Measurements from ENCODE around the gene CELF2. TPM values are rescaled to one million over a fixed set of nuclear protein-coding genes. Genes with fewer than 3 reads are reported as not detected.

The CELF2 gene
- total RNA-seq, 1 donor from 2014 or later: 11.0 TPM

DNA sequence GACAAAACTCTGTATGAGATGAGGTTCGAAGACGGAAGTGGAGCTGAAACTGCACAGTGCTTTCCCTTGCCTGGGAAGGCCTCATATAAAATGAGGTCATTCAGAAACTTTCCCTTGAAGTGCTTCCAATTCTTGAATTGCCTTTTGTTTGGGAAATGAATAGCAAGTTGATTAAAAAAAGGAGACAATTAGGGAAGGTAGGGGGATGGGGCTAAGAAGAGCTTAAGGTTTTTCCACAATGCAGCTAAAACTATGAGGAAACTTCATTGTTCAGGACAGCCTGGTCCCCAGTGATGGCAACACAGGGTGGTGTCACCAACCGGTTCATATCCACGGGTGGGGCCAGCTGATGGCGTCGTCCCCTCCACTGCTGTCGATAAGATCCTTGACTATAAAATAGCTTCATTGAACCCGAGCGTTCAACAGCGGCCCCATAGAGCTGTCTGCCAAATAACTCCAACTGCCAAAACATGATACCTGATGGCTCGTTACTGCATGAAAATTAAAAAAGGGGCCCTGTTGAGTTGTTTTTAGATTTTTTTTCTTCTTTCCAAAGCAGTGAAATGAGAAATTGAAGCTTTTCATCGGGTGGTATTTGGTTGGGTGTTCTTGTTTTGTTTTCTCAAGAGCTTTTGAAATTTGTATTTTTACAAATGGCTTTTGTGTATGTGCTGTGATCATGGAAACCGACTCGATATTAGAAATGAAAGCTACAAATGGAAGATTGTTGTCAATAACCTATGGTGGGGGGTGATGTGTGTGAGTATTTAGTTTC is 2.8 kb upstream of the CELF2 start:
- no peak for DNase-seq (ENCODE audit: low read depth)
- H3K4me3 ChIP-seq (ENCODE audit: low read depth, low read length): no peak overlapping the region
- TF ChIP-seq, protein P1, sequence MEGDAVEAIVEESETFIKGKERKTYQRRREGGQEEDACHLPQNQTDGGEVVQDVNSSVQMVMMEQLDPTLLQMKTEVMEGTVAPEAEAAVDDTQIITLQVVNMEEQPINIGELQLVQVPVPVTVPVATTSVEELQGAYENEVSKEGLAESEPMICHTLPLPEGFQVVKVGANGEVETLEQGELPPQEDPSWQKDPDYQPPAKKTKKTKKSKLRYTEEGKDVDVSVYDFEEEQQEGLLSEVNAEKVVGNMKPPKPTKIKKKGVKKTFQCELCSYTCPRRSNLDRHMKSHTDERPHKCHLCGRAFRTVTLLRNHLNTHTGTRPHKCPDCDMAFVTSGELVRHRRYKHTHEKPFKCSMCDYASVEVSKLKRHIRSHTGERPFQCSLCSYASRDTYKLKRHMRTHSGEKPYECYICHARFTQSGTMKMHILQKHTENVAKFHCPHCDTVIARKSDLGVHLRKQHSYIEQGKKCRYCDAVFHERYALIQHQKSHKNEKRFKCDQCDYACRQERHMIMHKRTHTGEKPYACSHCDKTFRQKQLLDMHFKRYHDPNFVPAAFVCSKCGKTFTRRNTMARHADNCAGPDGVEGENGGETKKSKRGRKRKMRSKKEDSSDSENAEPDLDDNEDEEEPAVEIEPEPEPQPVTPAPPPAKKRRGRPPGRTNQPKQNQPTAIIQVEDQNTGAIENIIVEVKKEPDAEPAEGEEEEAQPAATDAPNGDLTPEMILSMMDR (conservative IDR thresholded peaks at IDR 0.05; ENCODE audit: low read depth, low read length): no peak

DNA sequence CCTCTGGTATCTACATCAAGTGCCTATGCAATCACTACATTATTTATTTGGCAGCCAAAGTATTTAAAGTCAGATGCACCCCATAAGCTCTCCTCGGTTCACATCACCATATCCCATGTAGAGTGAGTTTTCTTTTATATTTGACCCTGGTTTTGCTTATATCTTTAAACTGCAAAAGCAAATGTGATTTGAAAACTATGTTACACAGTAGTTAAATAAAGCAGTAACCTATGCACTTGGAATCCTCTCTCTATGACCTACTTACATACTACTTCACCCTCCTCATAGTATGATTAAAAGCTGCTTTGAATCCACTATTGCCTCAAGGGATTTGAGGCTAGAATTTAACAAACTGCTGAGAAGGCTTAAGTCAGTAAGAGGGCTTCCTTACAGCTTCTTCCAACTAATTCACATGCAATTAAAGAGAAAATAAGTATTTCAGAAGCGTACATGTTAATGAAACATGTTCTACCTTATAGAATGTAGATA is 2.2 kb upstream of the CELF2 start:
- H3K4me3 ChIP-seq (ENCODE audit: low read depth, low read length): no peak overlapping the region
- TF ChIP-seq, protein P1 (conservative IDR thresholded peaks at IDR 0.05; ENCODE audit: low read depth, low read length): no peak
- no peak for DNase-seq (ENCODE audit: low read depth)

DNA sequence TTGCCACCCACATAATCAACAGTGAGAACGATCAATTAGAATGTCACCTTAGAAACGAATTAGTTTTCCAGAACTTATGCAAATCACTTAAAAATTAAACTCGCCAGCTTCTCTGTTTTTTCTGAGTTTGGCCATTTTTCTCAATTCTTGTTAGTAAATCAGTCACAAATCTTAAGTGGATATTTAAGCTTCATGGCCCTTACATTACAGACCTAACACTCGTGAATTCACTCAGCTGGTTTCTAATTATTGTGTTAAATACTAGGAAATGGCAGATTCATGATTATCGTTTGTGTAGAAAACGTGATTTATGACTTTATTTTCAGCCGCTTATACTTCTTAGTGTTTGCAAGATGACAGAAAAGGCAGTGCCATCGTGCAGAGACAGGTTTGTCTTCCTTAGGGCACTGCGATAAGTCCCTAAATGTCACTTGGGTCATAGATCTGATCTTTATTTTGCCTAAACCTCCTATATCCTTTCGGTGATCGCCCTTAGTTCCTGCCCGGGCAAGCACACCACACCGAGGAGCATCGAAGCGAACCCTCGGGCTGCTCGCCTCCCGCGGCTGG is 587 bp upstream of the CELF2 start:
- TF ChIP-seq, protein P1 (conservative IDR thresholded peaks at IDR 0.05; ENCODE audit: low read depth, low read length): no peak
- peak overlapping the region; percentile 61 for H3K4me3 ChIP-seq (ENCODE audit: low read depth, low read length)
- DNase-seq (ENCODE audit: low read depth): no peak

DNA sequence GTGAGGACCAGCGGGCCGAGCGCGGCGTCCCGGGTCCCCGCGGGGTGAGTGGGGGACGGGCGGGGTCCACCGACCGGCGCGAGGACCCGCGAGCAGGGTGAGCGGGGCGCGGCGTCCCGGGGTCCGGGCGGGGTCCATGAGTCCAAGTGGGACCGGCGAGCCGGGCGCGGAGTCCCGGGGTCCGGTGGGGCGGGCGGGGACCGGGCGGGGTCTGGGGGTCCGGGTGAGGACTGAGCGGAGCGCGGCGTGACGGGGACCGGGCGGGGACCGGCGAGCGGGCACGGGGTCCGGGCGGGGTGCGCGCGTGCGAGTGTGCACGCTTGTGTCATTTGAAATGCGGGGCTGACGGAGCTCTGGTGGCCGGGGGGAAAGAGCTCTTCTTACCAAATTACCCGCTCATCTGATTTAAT is 765 bp downstream of the CELF2 start:
- no peak for DNase-seq (ENCODE audit: low read depth)
- H3K4me3 ChIP-seq (ENCODE audit: low read depth, low read length): peak overlapping the region; percentile 61
- TF ChIP-seq, protein P1 (conservative IDR thresholded peaks at IDR 0.05; ENCODE audit: low read depth, low read length): no peak

DNA sequence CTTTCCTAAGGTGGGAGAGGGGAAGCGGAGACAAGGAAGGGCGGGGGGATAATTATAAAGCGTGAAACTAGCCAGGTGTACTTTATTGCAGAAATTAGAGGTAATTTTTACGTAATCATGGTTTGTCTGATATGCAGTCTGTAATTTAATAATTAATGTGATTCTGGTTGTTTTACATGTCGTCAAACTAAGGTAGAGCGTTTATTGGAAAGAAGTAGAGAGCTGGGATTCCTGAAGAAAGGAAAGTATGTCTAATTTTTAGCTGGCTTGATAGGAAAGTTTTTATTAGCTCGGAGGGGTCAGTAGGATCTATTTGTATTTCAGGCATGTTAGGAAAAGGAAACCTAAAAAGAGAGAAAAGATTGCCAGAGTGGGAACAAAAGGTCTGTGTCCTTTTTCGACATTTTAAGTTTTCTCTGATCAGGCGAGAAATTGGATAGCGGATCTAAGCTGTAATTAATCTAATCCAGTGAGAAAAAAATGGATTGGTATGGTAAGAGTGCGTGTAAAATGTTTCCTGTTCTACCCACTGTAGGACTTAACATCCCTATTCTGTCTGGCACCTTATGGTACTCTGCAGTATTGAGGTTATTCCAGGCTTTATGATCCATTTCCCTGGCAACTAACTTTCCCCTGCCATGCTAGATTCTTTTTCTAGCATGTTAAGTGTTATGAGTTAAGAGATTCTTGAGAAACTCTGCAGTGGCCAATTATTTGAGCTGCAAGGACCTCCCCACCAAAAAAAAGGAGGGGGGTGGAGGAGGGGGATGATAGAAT is 1.4 kb downstream of the CELF2 start:
- H3K4me3 ChIP-seq (ENCODE audit: low read depth, low read length): peak overlapping the region; percentile 61
- TF ChIP-seq, protein P1 (conservative IDR thresholded peaks at IDR 0.05; ENCODE audit: low read depth, low read length): no peak
- DNase-seq (ENCODE audit: low read depth): no peak

DNA sequence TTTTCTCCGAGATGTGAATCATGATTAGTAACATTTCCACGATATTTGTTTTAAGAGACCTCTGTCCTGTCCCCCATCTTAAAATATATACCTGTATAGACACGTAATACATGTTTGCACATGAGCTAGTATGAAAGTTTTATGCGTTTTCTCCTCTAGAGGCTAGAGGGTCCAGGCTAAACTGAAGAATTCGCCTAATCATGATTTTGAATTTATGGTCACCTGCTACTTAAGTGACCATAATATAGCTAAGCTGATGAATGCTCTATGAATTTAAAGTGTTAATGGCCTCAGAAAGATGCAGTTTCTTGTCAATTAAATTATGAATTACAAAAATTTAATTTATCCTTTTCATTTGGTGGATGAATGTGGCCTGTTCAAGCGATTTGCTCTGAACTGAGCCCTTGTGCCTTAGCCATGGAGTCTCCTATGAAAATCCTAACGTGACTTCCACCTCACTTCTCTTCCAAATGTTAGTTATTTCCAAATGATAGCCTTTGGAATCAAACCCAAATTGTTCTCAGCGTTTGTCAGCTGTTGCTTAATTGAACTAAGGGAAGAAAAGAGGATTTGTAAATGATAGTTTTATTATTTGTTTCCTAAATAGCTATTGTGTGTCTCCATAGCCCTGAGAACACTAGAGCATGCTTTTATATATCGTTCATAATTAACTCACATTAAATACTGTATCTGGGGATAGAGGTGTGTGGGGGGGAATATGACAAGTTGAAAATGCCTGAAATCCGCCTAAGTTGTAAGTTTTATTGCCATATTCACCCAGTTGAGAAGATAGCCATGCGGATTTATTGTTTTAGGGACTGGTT is 2.3 kb downstream of the CELF2 start:
- no peak for DNase-seq (ENCODE audit: low read depth)
- TF ChIP-seq, protein P1 (conservative IDR thresholded peaks at IDR 0.05; ENCODE audit: low read depth, low read length): no peak
- no peak overlapping the region for H3K4me3 ChIP-seq (ENCODE audit: low read depth, low read length)

Measured in epithelial cell of proximal tubule (primary cell).